K562 (cell line): ENCODE results near the gene SLC2A13. TPM values are rescaled to one million over a fixed set of nuclear protein-coding genes. Genes with fewer than 3 reads are reported as not detected.

Experiments
- ARID1B ChIP-seq: fragments of 450-650 bp; IDR thresholded peaks from 2 replicates; pipeline ENCODE4 v1.6.1; 2016; ENCODE audit warnings: antibody characterized with exemption, mild to moderate bottlenecking, inconsistent platforms
- DEAF1 ChIP-seq: fragments of 450-650 bp; formaldehyde crosslinking; IDR thresholded peaks from 2 replicates; pipeline ENCODE4 v1.4.0; 2020; ENCODE audit warnings: mild to moderate bottlenecking, moderate library complexity
- HLTF ChIP-seq: fragments of 450-650 bp; IDR thresholded peaks from 2 replicates; pipeline ENCODE4 v1.6.1; 2016
- HMGN3 ChIP-seq: IDR thresholded peaks from 2 replicates; pipeline ENCODE4 v1.6.1; 2011; ENCODE audit warnings: borderline replicate concordance, low read depth, mild to moderate bottlenecking, mixed read lengths, low read length; ENCODE audit not compliant: insufficient read length; ENCODE audit errors: extremely low read depth
- TCF3 ChIP-seq: sonication (generic); formaldehyde crosslinking; IDR thresholded peaks from 2 replicates; pipeline ENCODE4 v1.4.0; 2020; ENCODE audit warnings: mild to moderate bottlenecking, missing genetic modification reagents
- TEAD4 ChIP-seq, 2 experiments: sonication (generic) in 1 of 2; formaldehyde crosslinking in 1 of 2; IDR thresholded peaks; 2 replicates each; pipeline versions ENCODE4 v1.6.1 to v1.8.0; 2012 to 2022; ENCODE audit warnings: borderline replicate concordance in 1 of 2, inconsistent platforms in 1 of 2, low read length in 1 of 2, mild to moderate bottlenecking in 1 of 2, missing genetic modification reagents in 1 of 2
- ZNF3 ChIP-seq: fragments of 250-450 bp; sonication (Bioruptor Pico); IDR thresholded peaks from 2 replicates; pipeline ENCODE4 v1.5.0; 2021; ENCODE audit warnings: mild to moderate bottlenecking, moderate library complexity
- ZNF561 ChIP-seq: fragments of 450-650 bp; formaldehyde crosslinking; conservative IDR thresholded peaks from 2 replicates; pipeline ENCODE4 v1.4.0; 2020; ENCODE audit warnings: mild to moderate bottlenecking, moderate library complexity
- ZNF586 ChIP-seq: fragments of 450-650 bp; formaldehyde crosslinking; conservative IDR thresholded peaks from 2 replicates; pipeline ENCODE4 v1.4.0; 2020; ENCODE audit warnings: mild to moderate bottlenecking, moderate library complexity
- polyA plus RNA-seq, 8 experiments: library from polyadenylated mRNA; depleted of rRNA in 4 of 8; stranded (reverse) in 5 of 8; unstranded in 3 of 8; fragments of >200 nt; fragmentation: Nextera tagmentation in 2 of 8; fragmentation: Illumina TruSeq in 1 of 8; extraction: Ambion mirVana in 2 of 8; extraction: Trizol in 1 of 8; gene quantifications; 2 replicates each; pipeline versions ENCODE4 v1.2.1 to v1.2.3, GENCODE V29; 2011 to 2014; ENCODE audit warnings: inconsistent platforms in 1 of 8, missing spikeins in 1 of 8
- total RNA-seq, 7 experiments: library from RNA; depleted of rRNA in 6 of 7; stranded (reverse); fragments of >200 nt in 6 of 7; fragmentation: Illumina TruSeq in 2 of 7; extraction: Trizol in 2 of 7; gene quantifications; 2 replicates each; pipeline versions ENCODE4 v1.2.1 to v1.2.3, GENCODE V29; 2011 to 2021; ENCODE audit warnings: low replicate concordance in 1 of 7
- TF ChIP-seq, protein P1 (sequence below), 2 experiments: fragments of 450-650 bp in 1 of 2; sonication (generic) in 1 of 2; formaldehyde crosslinking in 1 of 2; IDR thresholded peaks in 1 of 2; conservative IDR thresholded peaks in 1 of 2; 2 replicates each; pipeline versions ENCODE4 v1.6.1 to v1.8.1; 2016 to 2023; ENCODE audit warnings: mild to moderate bottlenecking in 2 of 2, moderate library complexity in 2 of 2, inconsistent platforms in 1 of 2, missing genetic modification reagents in 1 of 2
- TF ChIP-seq, protein P2 (sequence below): fragments of 250-450 bp; sonication (Bioruptor Pico); IDR thresholded peaks from 2 replicates; pipeline ENCODE4 v1.8.0; 2021; ENCODE audit warnings: borderline replicate concordance, mild to moderate bottlenecking, moderate library complexity; ENCODE audit not compliant: poor library complexity, severe bottlenecking

The SLC2A13 gene
- total and polyA plus RNA-seq, 9 of the 15 experiments (the other 6 are each of a cell fraction or from before 2014, with no cell fraction given), result 1.7 to 12.4 (median 9.0) TPM

DNA sequence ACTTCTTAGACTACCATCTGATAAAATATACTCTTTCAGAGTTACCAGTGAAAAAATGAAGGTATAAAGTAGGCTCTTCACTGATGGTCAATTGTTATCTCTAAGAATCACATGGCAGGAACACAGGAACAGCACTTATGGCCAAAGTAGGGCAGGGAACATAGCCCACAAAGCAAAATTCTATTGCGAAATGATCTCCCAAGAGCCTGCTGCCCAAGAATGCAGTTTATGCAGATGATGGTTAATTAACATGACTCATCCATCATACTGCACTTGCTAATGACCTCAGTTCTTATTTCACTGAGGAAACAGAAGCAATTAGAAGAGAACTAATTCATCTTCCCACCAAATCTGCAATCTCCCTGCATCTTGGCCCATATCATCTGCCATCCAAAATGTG is 133.8 kb downstream of the SLC2A13 start (continued):
- TF ChIP-seq TEAD4 (IDR thresholded peaks at IDR 0.05; ENCODE audit: low read length) (peak; percentile 37; the same call in 1 of the 2 replicates), TEAD4 (CRISPR knock-in tag; IDR thresholded peaks at IDR 0.05; ENCODE audit: borderline replicate concordance) (no peak), HMGN3 (no peak), TCF3 (CRISPR knock-in tag) (0 out of 2 replicates have a peak, but pooled peaks have one; percentile 9), ARID1B (0 out of 2 replicates have a peak, but pooled peaks have one; percentile 9), ZNF586 (no peak), ZNF561 (CRISPR knock-in tag) (no peak), HLTF (no peak), DEAF1 (CRISPR knock-in tag) (no peak), ZNF3 (CRISPR knock-in tag) (no peak)
- TF ChIP-seq, protein P1, sequence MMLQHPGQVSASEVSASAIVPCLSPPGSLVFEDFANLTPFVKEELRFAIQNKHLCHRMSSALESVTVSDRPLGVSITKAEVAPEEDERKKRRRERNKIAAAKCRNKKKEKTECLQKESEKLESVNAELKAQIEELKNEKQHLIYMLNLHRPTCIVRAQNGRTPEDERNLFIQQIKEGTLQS (IDR thresholded peaks at IDR 0.05), result peak; percentile 64
- TF ChIP-seq, protein P1 (CRISPR knock-in tag; conservative IDR thresholded peaks at IDR 0.05), result no peak
- TF ChIP-seq, protein P2, sequence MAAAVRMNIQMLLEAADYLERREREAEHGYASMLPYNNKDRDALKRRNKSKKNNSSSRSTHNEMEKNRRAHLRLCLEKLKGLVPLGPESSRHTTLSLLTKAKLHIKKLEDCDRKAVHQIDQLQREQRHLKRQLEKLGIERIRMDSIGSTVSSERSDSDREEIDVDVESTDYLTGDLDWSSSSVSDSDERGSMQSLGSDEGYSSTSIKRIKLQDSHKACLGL (CRISPR knock-in tag), result no peak
- TF ChIP-seq, all 486 proteins: peak for 11
